ENCODE data around the gene CDK8. TPM values are rescaled to one million over a fixed set of nuclear protein-coding genes. Genes with fewer than 3 reads are reported as not detected.
"Not testable (repeated sequence)": the region's sequence is repeated elsewhere in the genome, so short reads cannot be mapped to it uniquely, and the experiment has no call there.

Gene CDK8
- total RNA-seq, 1 donor from 2014 or later: 21.2 TPM

- Mint-ChIP-seq H3K27me3 (ENCODE audit: low read depth) (no peaks in the 10 kb centered on the region), H3K4me1 (ENCODE audit: low read depth) (peaks cover 22% of the 10 kb centered on the region), H3K27ac (no peak overlapping the region), H3K36me3 (ENCODE audit: low read depth) (peaks cover 1% of the 10 kb centered on the region), H3K9me3 (peaks cover 4% of the 10 kb centered on the region), H3K4me3 (ENCODE audit: low read depth) (no peak overlapping the region)
- intact Hi-C loops (cut with micrococcal nuclease): no loop called here
- no peak for DNase-seq (ENCODE audit: low spot score)
Observed at GRCh38 chr13:26307701-26308100, 53.8 kb downstream of the CDK8 start.

DNA sequence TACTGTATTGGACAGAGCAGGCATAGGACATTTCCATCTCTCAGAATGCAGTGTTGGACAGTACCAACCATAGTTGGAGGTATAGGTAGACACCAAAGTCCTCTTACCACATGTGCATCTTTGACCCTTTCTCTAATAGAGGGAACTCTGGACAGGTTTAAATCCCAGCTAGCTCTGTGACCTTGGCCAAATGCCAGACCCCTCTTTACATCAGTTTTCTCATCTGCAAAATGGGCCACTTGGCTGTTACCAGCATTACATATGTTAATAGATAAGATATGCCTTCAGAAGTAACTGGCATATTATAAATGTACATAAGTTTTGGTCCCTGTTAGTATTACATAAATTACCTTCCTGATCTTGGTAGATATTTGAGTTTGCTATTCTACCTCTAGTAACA is 54.3 kb downstream of the CDK8 start:
- Mint-ChIP-seq H3K27ac (no peak overlapping the region), H3K4me3 (ENCODE audit: low read depth) (no peak overlapping the region), H3K36me3 (ENCODE audit: low read depth) (peaks cover 6% of the 10 kb centered on the region), H3K4me1 (ENCODE audit: low read depth) (peaks cover 27% of the 10 kb centered on the region), H3K27me3 (ENCODE audit: low read depth) (no peaks in the 10 kb centered on the region), H3K9me3 (peaks cover 7% of the 10 kb centered on the region)
- intact Hi-C loops (cut with micrococcal nuclease): no loop called here
- no peak for DNase-seq (ENCODE audit: low spot score)

GRCh38 chr13:26308836-26309235 is 54.9 kb downstream of the CDK8 start:
- no peak for DNase-seq (ENCODE audit: low spot score)
- peaks cover 7% of the 10 kb centered on the region for H3K9me3 Mint-ChIP-seq
- peaks cover 8% of the 10 kb centered on the region for H3K36me3 Mint-ChIP-seq (ENCODE audit: low read depth)
- H3K27ac Mint-ChIP-seq: peak overlapping the region; percentile 0
- H3K4me1 Mint-ChIP-seq (ENCODE audit: low read depth): peaks cover 33% of the 10 kb centered on the region
- no peaks in the 10 kb centered on the region for H3K27me3 Mint-ChIP-seq (ENCODE audit: low read depth)
- intact Hi-C loops (cut with micrococcal nuclease): no loop called here
- no peak overlapping the region for H3K4me3 Mint-ChIP-seq (ENCODE audit: low read depth)

DNA sequence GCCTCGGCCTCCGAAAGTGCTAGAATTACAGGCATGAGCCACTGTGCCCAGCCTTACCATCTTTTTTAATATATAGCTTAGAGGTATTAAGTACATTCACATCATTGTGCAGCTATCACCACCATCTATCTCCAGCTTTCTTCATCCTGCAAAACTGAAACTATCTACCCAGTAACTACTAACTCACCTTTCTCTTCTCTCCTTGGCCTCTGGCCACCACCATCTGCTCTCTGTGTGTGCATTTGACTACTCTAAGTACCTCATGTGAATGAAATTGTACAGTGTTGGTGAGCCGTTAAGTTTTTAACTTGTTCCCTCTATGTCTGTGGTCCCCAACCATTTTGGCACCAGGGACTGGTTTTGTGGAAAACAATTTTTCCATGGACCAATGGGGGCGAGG is 56.1 kb downstream of the CDK8 start:
- DNase-seq (ENCODE audit: low spot score): no peak
- intact Hi-C loops (cut with micrococcal nuclease): no loop called here
- H3K4me1 Mint-ChIP-seq (ENCODE audit: low read depth): peaks cover 32% of the 10 kb centered on the region

DNA sequence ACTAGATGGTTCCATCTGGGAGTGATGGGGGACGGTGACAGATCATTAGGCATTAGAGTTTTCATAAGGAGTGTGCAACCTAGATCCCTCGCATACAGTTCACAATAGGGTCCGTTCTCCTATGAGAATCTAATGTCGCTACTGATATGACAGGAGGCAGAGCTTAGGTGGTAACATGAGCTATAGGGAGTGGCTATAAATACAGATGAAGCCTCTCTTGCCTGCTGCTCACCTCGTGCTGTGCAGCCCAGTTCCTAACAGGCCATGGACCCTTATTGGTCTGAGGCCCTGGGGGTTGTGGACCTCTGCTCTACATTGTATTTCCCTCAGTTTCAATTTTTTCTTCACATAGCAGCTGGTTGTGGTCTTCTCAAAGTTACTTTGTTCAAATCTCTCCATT is 56.5 kb downstream of the CDK8 start:
- intact Hi-C loops (cut with micrococcal nuclease): no loop called here

More for the DNA sequence above, 56.1 kb downstream of the CDK8 start:
- peak overlapping the region; percentile 26 for H3K27ac Mint-ChIP-seq
- H3K4me3 Mint-ChIP-seq (ENCODE audit: low read depth): no peak overlapping the region
- peaks cover 8% of the 10 kb centered on the region for H3K36me3 Mint-ChIP-seq (ENCODE audit: low read depth)
- peaks cover 7% of the 10 kb centered on the region for H3K9me3 Mint-ChIP-seq
- H3K27me3 Mint-ChIP-seq (ENCODE audit: low read depth): no peaks in the 10 kb centered on the region

DNA sequence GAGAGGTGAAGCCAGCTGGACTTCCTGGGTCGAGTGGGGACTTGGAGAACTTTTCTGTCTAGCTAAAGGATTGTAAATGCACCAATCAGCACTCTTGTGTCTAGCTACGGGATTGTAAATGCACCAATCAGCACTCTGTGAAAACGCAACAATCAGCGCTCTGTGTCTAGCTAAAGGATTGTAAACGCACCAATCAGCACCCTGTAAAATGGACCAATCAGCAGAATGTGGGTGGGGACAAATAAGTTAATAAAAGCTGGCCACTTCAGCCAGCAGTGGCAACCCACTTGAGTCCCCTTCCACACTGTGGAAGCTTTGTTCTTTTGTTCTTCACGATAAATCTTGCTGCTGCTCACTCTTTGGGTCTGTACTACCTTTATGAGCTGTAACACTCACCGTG is 58.1 kb downstream of the CDK8 start:
- peaks cover 39% of the 10 kb centered on the region for H3K4me1 Mint-ChIP-seq (ENCODE audit: low read depth)
- H3K9me3 Mint-ChIP-seq; H3K36me3 Mint-ChIP-seq (ENCODE audit: low read depth); intact Hi-C loops (cut with micrococcal nuclease); H3K27me3 Mint-ChIP-seq (ENCODE audit: low read depth); H3K27ac Mint-ChIP-seq; DNase-seq (ENCODE audit: low spot score); H3K4me3 Mint-ChIP-seq (ENCODE audit: low read depth): not testable (repeated sequence)

More for the DNA sequence above, 56.5 kb downstream of the CDK8 start:
- Mint-ChIP-seq H3K27me3 (ENCODE audit: low read depth) (no peaks in the 10 kb centered on the region), H3K27ac (peak overlapping the region; percentile 51), H3K4me1 (ENCODE audit: low read depth) (peaks cover 34% of the 10 kb centered on the region), H3K4me3 (ENCODE audit: low read depth) (no peak overlapping the region), H3K36me3 (ENCODE audit: low read depth) (peaks cover 8% of the 10 kb centered on the region), H3K9me3 (peaks cover 7% of the 10 kb centered on the region)
- no peak for DNase-seq (ENCODE audit: low spot score)

GRCh38 chr13:26316095-26316494 is 62.2 kb downstream of the CDK8 start:
- intact Hi-C loops (cut with micrococcal nuclease); H3K4me3 Mint-ChIP-seq (ENCODE audit: low read depth); DNase-seq (ENCODE audit: low spot score); H3K36me3 Mint-ChIP-seq (ENCODE audit: low read depth); H3K27me3 Mint-ChIP-seq (ENCODE audit: low read depth); H3K27ac Mint-ChIP-seq; H3K9me3 Mint-ChIP-seq: not testable (repeated sequence)
- peaks cover 27% of the 10 kb centered on the region for H3K4me1 Mint-ChIP-seq (ENCODE audit: low read depth)

DNA sequence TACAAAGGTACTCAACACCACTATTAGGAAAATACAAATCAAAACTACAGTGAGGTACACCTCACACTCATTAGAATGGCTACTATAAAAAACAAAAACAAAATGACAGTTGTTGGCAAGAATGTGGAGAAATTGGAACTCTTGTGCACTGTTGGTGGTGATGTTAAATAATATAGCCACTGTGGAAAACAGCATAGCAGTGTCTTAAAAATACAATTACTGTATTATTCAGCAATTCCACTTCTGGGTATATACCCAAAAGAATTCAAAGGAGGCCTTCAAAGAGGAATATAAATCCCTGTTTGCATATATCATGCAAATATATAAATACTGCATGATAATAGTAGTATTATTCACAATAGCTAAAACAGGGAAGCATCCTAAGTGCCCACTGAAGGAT is 66.8 kb downstream of the CDK8 start:
- Mint-ChIP-seq H3K4me1 (ENCODE audit: low read depth) (peaks cover 23% of the 10 kb centered on the region), H3K27me3 (ENCODE audit: low read depth) (no peaks in the 10 kb centered on the region), H3K36me3 (ENCODE audit: low read depth) (no peaks in the 10 kb centered on the region), H3K27ac (no peak overlapping the region), H3K9me3 (no peaks in the 10 kb centered on the region), H3K4me3 (ENCODE audit: low read depth) (no peak overlapping the region)
- intact Hi-C loops (cut with micrococcal nuclease): no loop called here
- no peak for DNase-seq (ENCODE audit: low spot score)

- Mint-ChIP-seq H3K36me3 (ENCODE audit: low read depth) (no peaks in the 10 kb centered on the region), H3K9me3 (no peaks in the 10 kb centered on the region), H3K4me1 (ENCODE audit: low read depth) (peaks cover 25% of the 10 kb centered on the region), H3K4me3 (ENCODE audit: low read depth) (no peak overlapping the region), H3K27ac (no peak overlapping the region), H3K27me3 (ENCODE audit: low read depth) (no peaks in the 10 kb centered on the region)
- intact Hi-C loops (cut with micrococcal nuclease): no loop called here
- DNase-seq (ENCODE audit: low spot score): no peak
Observed at GRCh38 chr13:26323127-26323526, 69.2 kb downstream of the CDK8 start.

DNA sequence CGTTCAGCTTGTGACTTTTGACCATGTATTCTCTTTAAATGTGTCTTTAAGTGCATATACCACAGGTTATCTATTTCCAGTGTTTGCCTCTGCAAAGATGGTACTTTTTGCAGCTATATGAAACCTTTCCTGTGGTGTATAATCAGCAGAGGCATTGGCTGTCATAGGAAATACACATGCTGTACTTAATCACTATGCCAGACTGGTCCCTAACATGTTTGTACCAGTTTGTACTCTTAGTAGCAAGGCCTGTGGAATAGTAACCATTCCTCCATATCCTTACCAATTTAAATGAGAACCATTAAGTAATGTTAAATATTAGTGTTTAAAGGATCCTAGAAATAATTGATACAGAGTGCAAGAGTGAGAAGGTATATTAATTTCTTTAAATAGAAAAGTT is 69.8 kb downstream of the CDK8 start:
- no peak for DNase-seq (ENCODE audit: low spot score)
- Mint-ChIP-seq H3K4me1 (ENCODE audit: low read depth) (peaks cover 27% of the 10 kb centered on the region), H3K9me3 (no peaks in the 10 kb centered on the region), H3K27ac (no peak overlapping the region), H3K36me3 (ENCODE audit: low read depth) (no peaks in the 10 kb centered on the region), H3K27me3 (ENCODE audit: low read depth) (no peaks in the 10 kb centered on the region), H3K4me3 (ENCODE audit: low read depth) (no peak overlapping the region)
- intact Hi-C loops (cut with micrococcal nuclease): no loop called here

DNA sequence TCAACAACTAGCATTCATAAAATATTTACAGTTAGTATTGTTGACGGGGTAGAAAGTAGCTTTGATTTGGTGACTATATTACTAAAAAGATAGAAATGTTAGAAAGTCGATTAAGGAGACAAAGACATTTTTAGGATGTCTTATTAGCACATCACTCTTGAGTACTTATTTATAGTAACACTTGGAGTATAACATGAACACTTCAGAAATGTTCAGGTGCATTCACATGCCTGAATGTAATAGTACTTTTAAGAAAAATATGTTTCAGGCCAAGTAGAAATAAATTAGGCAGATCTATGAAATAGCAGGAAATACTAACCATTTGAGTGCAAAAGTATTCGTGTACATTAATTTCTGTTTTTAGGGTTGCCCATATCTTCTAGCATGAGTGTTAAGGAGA is 70.4 kb downstream of the CDK8 start:
- H3K36me3 Mint-ChIP-seq (ENCODE audit: low read depth): no peaks in the 10 kb centered on the region
- intact Hi-C loops (cut with micrococcal nuclease): no loop called here
- no peak overlapping the region for H3K4me3 Mint-ChIP-seq (ENCODE audit: low read depth)
- DNase-seq (ENCODE audit: low spot score): no peak
- H3K27ac Mint-ChIP-seq: no peak overlapping the region
- no peaks in the 10 kb centered on the region for H3K9me3 Mint-ChIP-seq
- H3K27me3 Mint-ChIP-seq (ENCODE audit: low read depth): no peaks in the 10 kb centered on the region
- H3K4me1 Mint-ChIP-seq (ENCODE audit: low read depth): peaks cover 27% of the 10 kb centered on the region

DNA sequence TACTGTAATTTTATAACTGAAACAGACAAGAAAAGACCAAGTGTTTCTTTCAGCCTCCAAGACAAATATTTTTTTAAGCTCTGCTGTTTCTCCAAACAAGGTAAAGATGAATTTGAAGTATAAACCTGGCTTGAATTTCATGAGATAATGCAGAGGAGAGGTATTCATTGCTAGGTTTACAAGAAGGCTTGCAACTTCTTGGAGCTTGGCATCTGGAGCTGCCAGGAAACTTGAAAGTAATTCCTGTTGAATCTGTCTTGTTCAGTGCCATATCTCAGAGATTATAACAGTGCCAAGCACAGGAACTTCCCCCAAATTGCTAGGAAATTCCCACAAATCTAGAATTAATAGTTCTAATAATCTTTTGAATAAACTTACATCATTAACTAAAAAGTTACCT is 70.9 kb downstream of the CDK8 start:
- no peaks in the 10 kb centered on the region for H3K36me3 Mint-ChIP-seq (ENCODE audit: low read depth)
- no peaks in the 10 kb centered on the region for H3K27me3 Mint-ChIP-seq (ENCODE audit: low read depth)
- intact Hi-C loops (cut with micrococcal nuclease): loop anchor here (5.0 kb wide), 1 partner anchor 73 kb away; the partner anchor contains the start of gene CDK8
- no peaks in the 10 kb centered on the region for H3K9me3 Mint-ChIP-seq
- H3K4me3 Mint-ChIP-seq (ENCODE audit: low read depth): no peak overlapping the region
- no peak for DNase-seq (ENCODE audit: low spot score)
- no peak overlapping the region for H3K27ac Mint-ChIP-seq
- H3K4me1 Mint-ChIP-seq (ENCODE audit: low read depth): peaks cover 27% of the 10 kb centered on the region

- intact Hi-C loops (cut with micrococcal nuclease): loop anchor here (5.0 kb wide), 1 partner anchor 74 kb away; the partner anchor contains the start of gene CDK8
- Mint-ChIP-seq H3K4me3 (ENCODE audit: low read depth) (no peak overlapping the region), H3K9me3 (peaks cover 3% of the 10 kb centered on the region), H3K4me1 (ENCODE audit: low read depth) (peaks cover 32% of the 10 kb centered on the region), H3K36me3 (ENCODE audit: low read depth) (peaks cover 4% of the 10 kb centered on the region), H3K27me3 (ENCODE audit: low read depth) (no peaks in the 10 kb centered on the region), H3K27ac (peak overlapping the region; percentile 15)
- DNase-seq (ENCODE audit: low spot score): no peak
Observed at GRCh38 chr13:26325876-26326275, 71.9 kb downstream of the CDK8 start.

DNA sequence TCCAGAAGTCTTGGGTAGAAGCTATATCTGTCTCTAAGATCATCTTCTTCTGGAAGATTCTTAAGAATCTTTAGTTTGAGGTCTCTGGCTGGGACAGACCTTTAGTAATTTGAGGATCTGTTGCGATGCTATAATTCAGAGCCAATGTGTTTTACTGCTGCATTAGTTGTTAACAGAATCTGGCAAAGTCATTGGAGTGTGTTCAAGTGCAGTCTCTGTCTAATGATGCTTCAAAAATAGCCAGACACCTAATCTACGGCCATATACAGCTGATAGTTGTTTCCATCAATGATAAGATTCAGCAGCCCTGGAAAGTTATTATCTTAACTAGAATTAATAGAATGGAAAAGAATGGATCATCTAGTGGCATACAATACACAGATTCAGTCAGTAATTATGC is 72.6 kb downstream of the CDK8 start:
- Mint-ChIP-seq H3K4me3 (ENCODE audit: low read depth) (no peak overlapping the region), H3K27ac (no peak overlapping the region), H3K36me3 (ENCODE audit: low read depth) (peaks cover 4% of the 10 kb centered on the region), H3K27me3 (ENCODE audit: low read depth) (no peaks in the 10 kb centered on the region), H3K9me3 (peaks cover 3% of the 10 kb centered on the region), H3K4me1 (ENCODE audit: low read depth) (peaks cover 38% of the 10 kb centered on the region)
- DNase-seq (ENCODE audit: low spot score): no peak
- intact Hi-C loops (cut with micrococcal nuclease): loop anchor here (5.0 kb wide), 1 partner anchor 74 kb away; the partner anchor contains the start of gene CDK8

Measured in activated T-helper 2 cell treated with anti-CD3 and anti-CD28 coated beads, Interferon-gamma antibody, Interleukin-2, Interleukin-4, amounts not matched to agents 10 μg/mL and 5 μg/mL and 100 μg/mL, durations not matched to agents 14 hours and 24 hours and 36 hours (primary cell).